Suprapubic skin (tissue), 4 donors: ENCODE measurements around the gene C1orf87. TPM values are rescaled to one million over a fixed set of nuclear protein-coding genes. Genes with fewer than 3 reads are reported as not detected.

ENCODE experiments used
- DNase-seq, 2 donors: peaks; one replicate each; pipeline ENCODE4 v3.0.0-alpha.2; 2019; ENCODE audit warnings: low spot score in 2 of 2
- H3K27ac ChIP-seq: fragments of 200-600 bp; sonication (generic); one replicate; pipeline ENCODE4 v1.5.1; 2019
- H3K27me3 ChIP-seq: fragments of 200-600 bp; sonication (generic); one replicate; pipeline ENCODE4 v1.5.1; 2019
- H3K36me3 ChIP-seq: fragments of 200-600 bp; sonication (generic); one replicate; pipeline ENCODE4 v1.5.1; 2019
- H3K4me1 ChIP-seq: fragments of 200-600 bp; sonication (generic); one replicate; pipeline ENCODE4 v1.5.1; 2019
- H3K4me3 ChIP-seq: fragments of 200-600 bp; sonication (generic); one replicate; pipeline ENCODE4 v1.5.1; 2019; ENCODE audit warnings: mild to moderate bottlenecking
- H3K9me3 ChIP-seq: fragments of 200-600 bp; sonication (generic); one replicate; pipeline ENCODE4 v1.5.1; 2019
- CTCF ChIP-seq, 2 donors: fragments of 200-600 bp in 1 of 2; fragments of 450-650 bp in 1 of 2; sonication (generic) in 1 of 2; IDR thresholded peaks; one replicate each; pipeline ENCODE4 v1.5.1; 2016 to 2019; ENCODE audit warnings: antibody characterized with exemption in 2 of 2, mild to moderate bottlenecking in 1 of 2, moderate library complexity in 1 of 2
- EP300 ChIP-seq: sonication (generic); formaldehyde crosslinking; IDR thresholded peaks from one replicate; pipeline ENCODE4 v1.6.1; 2017; ENCODE audit warnings: antibody characterized with exemption
- POLR2A ChIP-seq, 2 donors: fragments of 450-650 bp; IDR thresholded peaks; one replicate each; pipeline ENCODE4 v1.6.1; 2017; ENCODE audit warnings: antibody characterized with exemption in 2 of 2, mild to moderate bottlenecking in 2 of 2, moderate library complexity in 2 of 2
- POLR2AphosphoS5 ChIP-seq, 3 donors: sonication (generic); formaldehyde crosslinking; IDR thresholded peaks; one replicate each; pipeline ENCODE4 v1.6.1; 2017; ENCODE audit warnings: antibody characterized with exemption in 3 of 3
- WGBS: methylation state at CpG from one replicate; pipeline ENCODE4 v1.1.5; 2018; 5-methylcytosine and 5-hydroxymethylcytosine counted together
- total RNA-seq, 4 donors: library from RNA; depleted of rRNA; stranded (reverse); fragments of >200 nt; gene quantifications; one replicate each; pipeline ENCODE4 v1.1.0, GENCODE V29; 2016

The C1orf87 gene
- total RNA-seq, 4 donors from 2014 or later, result not detected

- H3K9me3 ChIP-seq, result peaks cover 8% of the 10 kb centered on the region
- no peak overlapping the region for H3K27ac ChIP-seq
- H3K4me3 ChIP-seq, result no peak overlapping the region
- no peaks in the 10 kb centered on the region for H3K4me1 ChIP-seq
- no peak for DNase-seq
- H3K27me3 ChIP-seq, result no peaks in the 10 kb centered on the region
- TF ChIP-seq EP300, result no peak
- no peak for TF ChIP-seq POLR2A (IDR thresholded peaks at IDR 0.05)
- TF ChIP-seq CTCF (IDR thresholded peaks at IDR 0.05), result no peak
- H3K36me3 ChIP-seq, result no peaks in the 10 kb centered on the region
- 70% methylated on average over 8 of the region's 9 CpGs for WGBS
Measured at GRCh38 chr1:60052601-60053000, 21.0 kb downstream of the C1orf87 start.

- 93% methylated on average over 1 of the region's 1 CpG for WGBS
- H3K9me3 ChIP-seq, result peaks cover 8% of the 10 kb centered on the region
- no peak overlapping the region for H3K27ac ChIP-seq
- H3K4me1 ChIP-seq, result no peaks in the 10 kb centered on the region
- no peak for DNase-seq
- no peak overlapping the region for H3K4me3 ChIP-seq
- H3K36me3 ChIP-seq, result no peaks in the 10 kb centered on the region
- TF ChIP-seq EP300, result no peak
- TF ChIP-seq POLR2A (IDR thresholded peaks at IDR 0.05), result no peak
- TF ChIP-seq POLR2AphosphoS5 (IDR thresholded peaks at IDR 0.05), result no peak
- no peak for TF ChIP-seq CTCF (IDR thresholded peaks at IDR 0.05)
- H3K27me3 ChIP-seq, result no peaks in the 10 kb centered on the region
Measured at GRCh38 chr1:60051191-60051590, 22.4 kb downstream of the C1orf87 start.

GRCh38 chr1:60049188-60049587 lies 24.4 kb downstream of the C1orf87 start:
- Histone ChIP-seq H3K4me1 (no peaks in the 10 kb centered on the region), H3K9me3 (peaks cover 8% of the 10 kb centered on the region), H3K4me3 (no peak overlapping the region), H3K27me3 (no peaks in the 10 kb centered on the region), H3K36me3 (no peaks in the 10 kb centered on the region), H3K27ac (no peak overlapping the region)
- DNase-seq, result no peak
- TF ChIP-seq CTCF (IDR thresholded peaks at IDR 0.05), result no peak
- no peak for TF ChIP-seq POLR2AphosphoS5 (IDR thresholded peaks at IDR 0.05)
- no peak for TF ChIP-seq POLR2A (IDR thresholded peaks at IDR 0.05)
- TF ChIP-seq EP300, result no peak

GRCh38 chr1:60044881-60045280 lies 28.7 kb downstream of the C1orf87 start:
- H3K4me1 ChIP-seq, result no peaks in the 10 kb centered on the region
- no peaks in the 10 kb centered on the region for H3K27me3 ChIP-seq
- DNase-seq, result no peak
- H3K9me3 ChIP-seq, result peaks cover 8% of the 10 kb centered on the region
- H3K27ac ChIP-seq, result no peak overlapping the region
- TF ChIP-seq EP300, result no peak
- TF ChIP-seq POLR2AphosphoS5 (IDR thresholded peaks at IDR 0.05), result no peak
- TF ChIP-seq POLR2A (IDR thresholded peaks at IDR 0.05), result no peak
- TF ChIP-seq CTCF (IDR thresholded peaks at IDR 0.05), result no peak
- no peaks in the 10 kb centered on the region for H3K36me3 ChIP-seq
- H3K4me3 ChIP-seq, result no peak overlapping the region

- Histone ChIP-seq H3K4me1 (no peaks in the 10 kb centered on the region), H3K27ac (no peak overlapping the region), H3K36me3 (no peaks in the 10 kb centered on the region), H3K27me3 (no peaks in the 10 kb centered on the region), H3K4me3 (no peak overlapping the region), H3K9me3 (no peaks in the 10 kb centered on the region)
- DNase-seq, result no peak
- no peak for TF ChIP-seq POLR2AphosphoS5 (IDR thresholded peaks at IDR 0.05)
- no peak for TF ChIP-seq CTCF (IDR thresholded peaks at IDR 0.05)
- no peak for TF ChIP-seq POLR2A (IDR thresholded peaks at IDR 0.05)
- TF ChIP-seq EP300, result no peak
- 74% methylated on average over 2 of the region's 2 CpGs for WGBS
Measured at GRCh38 chr1:60041783-60042182, 31.8 kb downstream of the C1orf87 start.
